Natural killer cell (primary cell): ENCODE measurements around the gene KLK11. TPM values are rescaled to one million over a fixed set of nuclear protein-coding genes. Genes with fewer than 3 reads are reported as not detected.

Source experiments
- ATAC-seq, 3 donors: fragments of 150-1000 bp in 2 of 3; fragments of 200-7000 bp in 1 of 3; cut with Tn5 transposase; 1 replicate in 1 of 3; 2 replicates in 2 of 3; pipeline ENCODE4 v1.10.0; 2021; ENCODE audit warnings: mild to moderate bottlenecking in 2 of 3, moderate library complexity in 2 of 3
- DNase-seq, 2 donors: peaks; one replicate each; pipeline versions ENCODE4 v3.0.0 to v3.0.0-alpha.2; 2013 to 2021; ENCODE audit warnings: mixed read lengths in 1 of 2
- H3K27ac ChIP-seq: one replicate; pipeline ENCODE4 v1.5.1; 2013; ENCODE audit warnings: mild to moderate bottlenecking, low read length
- H3K27me3 ChIP-seq: one replicate; pipeline ENCODE4 v1.6.1; 2013; ENCODE audit warnings: low read length; ENCODE audit not compliant: control insufficient read depth, insufficient read depth
- H3K36me3 ChIP-seq: one replicate; pipeline ENCODE4 v1.6.1; 2013; ENCODE audit warnings: low read length; ENCODE audit not compliant: control insufficient read depth, insufficient read depth
- H3K4me1 ChIP-seq: one replicate; pipeline ENCODE4 v1.6.1; 2013; ENCODE audit warnings: low read length; ENCODE audit not compliant: control insufficient read depth, insufficient read depth
- H3K4me3 ChIP-seq: one replicate; pipeline ENCODE4 v1.5.1; 2013; ENCODE audit warnings: low read length
- H3K9me3 ChIP-seq: one replicate; pipeline ENCODE4 v1.6.1; 2013; ENCODE audit warnings: low read length; ENCODE audit not compliant: control insufficient read depth, insufficient read depth
- H3K27ac Mint-ChIP-seq, 2 donors: one replicate each; pipeline ENCODE4 v1.8.0; 2022; ENCODE audit warnings: mild to moderate bottlenecking in 2 of 2, mixed read lengths in 2 of 2, moderate library complexity in 1 of 2
- H3K27me3 Mint-ChIP-seq, 2 donors: one replicate each; pipeline ENCODE4 v1.8.0; 2022; ENCODE audit warnings: low read depth in 2 of 2, mixed read lengths in 2 of 2
- H3K36me3 Mint-ChIP-seq: one replicate; pipeline ENCODE4 v1.8.0; 2022; ENCODE audit warnings: mixed read lengths
- H3K4me1 Mint-ChIP-seq, 2 donors: one replicate each; pipeline ENCODE4 v1.8.0; 2022; ENCODE audit warnings: mixed read lengths in 2 of 2
- H3K4me3 Mint-ChIP-seq: one replicate; pipeline ENCODE4 v1.8.0; 2022; ENCODE audit warnings: mild to moderate bottlenecking, moderate library complexity, mixed read lengths
- H3K9me3 Mint-ChIP-seq, 2 donors: one replicate each; pipeline ENCODE4 v1.8.0; 2022; ENCODE audit warnings: mixed read lengths in 2 of 2
- WGBS: methylation state at CpG from one replicate; pipeline ENCODE4 v1.1.7; 2013; ENCODE audit warnings: missing lambda C conversion rate; ENCODE audit not compliant: insufficient coverage; 5-methylcytosine and 5-hydroxymethylcytosine counted together
- intact Hi-C: fragments of 100-400 bp; cut with micrococcal nuclease; formaldehyde crosslinking; loops from one replicate; pipeline ENCODE4 v1.14.2; 2022
- total RNA-seq, 4 donors: library from RNA; stranded (reverse); fragments of 120-200 nt in 1 of 4; gene quantifications; one replicate each; pipeline versions ENCODE4 v1.2.3 to v1.2.4, GENCODE V29; 2013 to 2022
- TF ChIP-seq, protein P1 (sequence below): fragments of 200-600 bp; IDR thresholded peaks from one replicate; pipeline ENCODE4 v1.8.0; 2022; ENCODE audit warnings: antibody characterized with exemption

Gene KLK11
- total RNA-seq, 3 donors from 2014 or later (not counting 1 experiment from before 2014, with no cell fraction given) = not detected

- Mint-ChIP-seq H3K9me3 (no peaks in the 10 kb centered on the region), H3K27ac (no peak overlapping the region), H3K27me3 (peaks cover 8 to 29% of the 10 kb centered on the region in 2 donors), H3K4me1 (peaks cover 6 to 10% of the 10 kb centered on the region in 2 donors), H3K4me3 (no peak overlapping the region), H3K36me3 (no peaks in the 10 kb centered on the region)
- ATAC-seq = no peak
- Histone ChIP-seq H3K4me3 (no peak overlapping the region), H3K36me3 (no peaks in the 10 kb centered on the region), H3K27me3 (peaks cover 13% of the 10 kb centered on the region), H3K9me3 (no peaks in the 10 kb centered on the region), H3K4me1 (peaks cover 10% of the 10 kb centered on the region), H3K27ac (no peak overlapping the region)
- intact Hi-C loops = loop anchor here (5.0 kb wide), 1 partner anchor 68 kb away; no protein-coding TSS in a partner anchor
- DNase-seq = no peak
- TF ChIP-seq, protein P1, sequence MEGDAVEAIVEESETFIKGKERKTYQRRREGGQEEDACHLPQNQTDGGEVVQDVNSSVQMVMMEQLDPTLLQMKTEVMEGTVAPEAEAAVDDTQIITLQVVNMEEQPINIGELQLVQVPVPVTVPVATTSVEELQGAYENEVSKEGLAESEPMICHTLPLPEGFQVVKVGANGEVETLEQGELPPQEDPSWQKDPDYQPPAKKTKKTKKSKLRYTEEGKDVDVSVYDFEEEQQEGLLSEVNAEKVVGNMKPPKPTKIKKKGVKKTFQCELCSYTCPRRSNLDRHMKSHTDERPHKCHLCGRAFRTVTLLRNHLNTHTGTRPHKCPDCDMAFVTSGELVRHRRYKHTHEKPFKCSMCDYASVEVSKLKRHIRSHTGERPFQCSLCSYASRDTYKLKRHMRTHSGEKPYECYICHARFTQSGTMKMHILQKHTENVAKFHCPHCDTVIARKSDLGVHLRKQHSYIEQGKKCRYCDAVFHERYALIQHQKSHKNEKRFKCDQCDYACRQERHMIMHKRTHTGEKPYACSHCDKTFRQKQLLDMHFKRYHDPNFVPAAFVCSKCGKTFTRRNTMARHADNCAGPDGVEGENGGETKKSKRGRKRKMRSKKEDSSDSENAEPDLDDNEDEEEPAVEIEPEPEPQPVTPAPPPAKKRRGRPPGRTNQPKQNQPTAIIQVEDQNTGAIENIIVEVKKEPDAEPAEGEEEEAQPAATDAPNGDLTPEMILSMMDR = no peak
- WGBS = 75% methylated on average over 10 of the region's 11 CpGs
Observed at GRCh38 chr19:51023946-51024345, 2.5 kb downstream of the KLK11 start.

DNA sequence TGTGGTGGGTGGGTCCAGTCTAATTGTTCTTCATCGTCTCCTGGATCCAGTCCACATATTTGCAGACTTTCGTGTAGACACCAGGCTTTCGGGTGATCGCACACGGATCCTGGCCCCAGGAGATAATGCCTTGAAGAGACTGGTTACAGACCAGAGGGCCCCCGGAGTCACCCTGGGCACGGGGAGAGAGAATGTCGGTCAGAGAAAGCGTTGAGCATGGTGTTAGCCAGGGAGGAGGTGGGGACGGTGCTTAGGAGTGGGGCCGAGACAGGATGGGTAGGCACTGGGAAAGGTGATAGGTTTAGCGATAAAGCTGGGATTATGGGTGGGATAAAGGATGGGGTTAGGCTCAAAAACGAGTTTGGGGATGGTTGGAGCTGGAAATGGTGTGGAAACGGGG lies 3.9 kb downstream of the KLK11 start:
- H3K36me3 Mint-ChIP-seq = no peaks in the 10 kb centered on the region
- no peak overlapping the region for H3K4me3 Mint-ChIP-seq
- H3K27ac Mint-ChIP-seq = no peak overlapping the region
- TF ChIP-seq, protein P1 = no peak
- peaks cover 21 to 36% of the 10 kb centered on the region in 2 donors for H3K27me3 Mint-ChIP-seq
- H3K36me3 ChIP-seq = no peaks in the 10 kb centered on the region
- H3K27ac ChIP-seq = no peak overlapping the region
- peaks cover 14% of the 10 kb centered on the region for H3K27me3 ChIP-seq
- 72% methylated on average over 14 of the region's 14 CpGs for WGBS
- ATAC-seq = no peak
- no peak overlapping the region for H3K4me3 ChIP-seq
- no peak for DNase-seq
- peaks cover 10 to 18% of the 10 kb centered on the region in 2 donors for H3K4me1 Mint-ChIP-seq
- peaks cover 18% of the 10 kb centered on the region for H3K4me1 ChIP-seq
- intact Hi-C loops = loop anchor here (5.0 kb wide), 1 partner anchor 70 kb away; no protein-coding TSS in a partner anchor
- no peaks in the 10 kb centered on the region for H3K9me3 ChIP-seq
- H3K9me3 Mint-ChIP-seq = no peaks in the 10 kb centered on the region

DNA sequence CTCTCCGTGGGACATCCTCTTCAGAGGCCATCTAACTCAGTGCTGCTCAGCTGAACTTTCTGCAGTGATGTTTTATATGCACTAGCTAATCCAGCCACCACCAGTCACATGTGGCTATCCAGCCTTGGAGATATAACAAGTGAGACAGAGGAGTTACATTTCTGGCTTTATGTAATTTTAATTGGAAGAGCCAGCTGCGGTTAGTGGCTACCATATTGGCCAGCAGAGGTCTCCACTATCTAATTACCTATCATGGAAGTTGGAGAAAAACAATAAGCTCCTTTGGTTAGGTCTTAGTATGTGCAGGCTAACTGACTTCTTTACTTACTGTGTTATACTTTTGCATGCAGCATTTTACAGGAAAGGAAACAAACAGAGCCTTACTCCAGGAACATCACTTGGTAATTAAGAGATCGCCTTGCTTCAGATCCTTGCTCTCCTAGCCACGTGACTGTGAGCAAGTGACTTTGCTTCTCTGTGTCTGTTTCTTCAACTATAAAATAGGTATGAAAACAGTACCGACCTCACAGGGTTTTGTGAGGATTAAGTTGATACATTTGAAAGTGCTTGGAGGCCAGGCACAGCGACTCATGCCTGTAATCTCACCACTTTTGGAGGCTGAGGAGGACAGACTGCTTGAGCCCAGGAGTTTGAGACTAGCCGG lies 5.3 kb downstream of the KLK11 start:
- DNase-seq = peak in 1 of 2 donors; percentile 50
- H3K9me3 ChIP-seq = no peaks in the 10 kb centered on the region
- TF ChIP-seq, protein P1 = peak; percentile 48
- no peak overlapping the region for H3K27ac ChIP-seq
- no peak overlapping the region for H3K4me3 ChIP-seq
- intact Hi-C loops = loop anchor here (1.0 to 5.0 kb wide), 2 partner anchors 71 to 148 kb away; no protein-coding TSS in a partner anchor
- Mint-ChIP-seq H3K9me3 (no peaks in the 10 kb centered on the region), H3K27ac (no peak overlapping the region), H3K4me3 (no peak overlapping the region), H3K36me3 (no peaks in the 10 kb centered on the region), H3K27me3 (peaks cover 30 to 37% of the 10 kb centered on the region in 2 donors), H3K4me1 (peaks cover 17 to 23% of the 10 kb centered on the region in 2 donors)
- H3K36me3 ChIP-seq = no peaks in the 10 kb centered on the region
- H3K27me3 ChIP-seq = peaks cover 26% of the 10 kb centered on the region
- peaks cover 28% of the 10 kb centered on the region for H3K4me1 ChIP-seq
- ATAC-seq = peak in 2 of 3 donors; percentile 24 to 37
- 67% methylated on average over 6 of the region's 7 CpGs for WGBS
